WI38 (cell line): Measurements from ENCODE around the gene ELOVL2.

Experiments used
- H3K4me3 ChIP-seq: 2 replicates; pipeline ENCODE4 v1.5.1; 2011; ENCODE audit warnings: low read depth, mild to moderate bottlenecking, control low read depth, low read length
- CTCF ChIP-seq: IDR thresholded peaks from 2 replicates; pipeline ENCODE4 v1.5.1; 2012; ENCODE audit warnings: low read depth, mild to moderate bottlenecking, control low read depth, low read length

Gene ELOVL2

GRCh38 chr6:11055127-11055627 is 11.1 kb upstream of the ELOVL2 start:
- TF ChIP-seq CTCF, result no peak
- H3K4me3 ChIP-seq, result no peak overlapping the region

- H3K4me3 ChIP-seq, result no peak overlapping the region
- TF ChIP-seq CTCF, result no peak
Observed at GRCh38 chr6:11054722-11055121, 10.6 kb upstream of the ELOVL2 start.

GRCh38 chr6:11053307-11053706 is 9.2 kb upstream of the ELOVL2 start:
- no peak for TF ChIP-seq CTCF
- H3K4me3 ChIP-seq, result no peak overlapping the region

- no peak overlapping the region for H3K4me3 ChIP-seq
- TF ChIP-seq CTCF, result no peak
Observed at GRCh38 chr6:11050731-11051130, 6.6 kb upstream of the ELOVL2 start.

- no peak for TF ChIP-seq CTCF
- peak overlapping the region; percentile 69 for H3K4me3 ChIP-seq
Observed at GRCh38 chr6:11044712-11045167, 635 bp upstream of the ELOVL2 start.

- peak overlapping the region; percentile 69 for H3K4me3 ChIP-seq
- TF ChIP-seq CTCF, result no peak
Observed at GRCh38 chr6:11043378-11043960, 636 bp downstream of the ELOVL2 start.

- no peak for TF ChIP-seq CTCF
- peak overlapping the region; percentile 69 for H3K4me3 ChIP-seq
Observed at GRCh38 chr6:11042750-11043377, 1.2 kb downstream of the ELOVL2 start.
